CD4-positive, alpha-beta T cell treated with Interleukin-17A for 1 hour (primary cell): ENCODE results near the gene ANKMY2.
A peak's percentile ranks its signal among the peaks of the same experiment; 100 is the strongest.

Experiments used
- DNase-seq: peaks from one replicate; pipeline ENCODE4 v3.0.0-alpha.2; 2020

ANKMY2 gene

GRCh38 chr7:16657656-16658279, 12.2 kb upstream of the ANKMY2 start:
- no peak for DNase-seq

- no peak for DNase-seq
Measured at GRCh38 chr7:16656141-16656540, 10.6 kb upstream of the ANKMY2 start.

- DNase-seq = no peak
Measured at GRCh38 chr7:16655394-16655793, 9.8 kb upstream of the ANKMY2 start.

- no peak for DNase-seq
Measured at GRCh38 chr7:16652888-16653287, 7.3 kb upstream of the ANKMY2 start.

GRCh38 chr7:16652240-16652583, 6.7 kb upstream of the ANKMY2 start:
- DNase-seq = no peak

GRCh38 chr7:16651396-16652239, 6.1 kb upstream of the ANKMY2 start:
- DNase-seq = no peak

GRCh38 chr7:16650266-16650665, 4.7 kb upstream of the ANKMY2 start:
- no peak for DNase-seq

- DNase-seq = no peak
Measured at GRCh38 chr7:16649196-16649595, 3.6 kb upstream of the ANKMY2 start.

GRCh38 chr7:16648551-16648950, 3.0 kb upstream of the ANKMY2 start:
- no peak for DNase-seq

- DNase-seq = no peak
Measured at GRCh38 chr7:16647435-16647960, 1.9 kb upstream of the ANKMY2 start.

- no peak for DNase-seq
Measured at GRCh38 chr7:16646472-16647072, 1.0 kb upstream of the ANKMY2 start.

GRCh38 chr7:16644636-16645592, 640 bp downstream of the ANKMY2 start:
- DNase-seq = peak; percentile 65

- DNase-seq = no peak
Measured at GRCh38 chr7:16644157-16644556, 1.4 kb downstream of the ANKMY2 start.

GRCh38 chr7:16638282-16639280, 7.0 kb downstream of the ANKMY2 start:
- no peak for DNase-seq

- DNase-seq = no peak
Measured at GRCh38 chr7:16637379-16637778, 8.2 kb downstream of the ANKMY2 start.

GRCh38 chr7:16636555-16637101, 8.9 kb downstream of the ANKMY2 start:
- no peak for DNase-seq

- no peak for DNase-seq
Measured at GRCh38 chr7:16634271-16634738, 11.2 kb downstream of the ANKMY2 start.

GRCh38 chr7:16630654-16631053, 14.9 kb downstream of the ANKMY2 start:
- no peak for DNase-seq

GRCh38 chr7:16627236-16627635, 18.3 kb downstream of the ANKMY2 start:
- no peak for DNase-seq

- DNase-seq = no peak
Measured at GRCh38 chr7:16626388-16626787, 19.2 kb downstream of the ANKMY2 start.

- DNase-seq = no peak
Measured at GRCh38 chr7:16619979-16620408, 25.6 kb downstream of the ANKMY2 start.
